ENCODE results near the gene SPSB1.

The SPSB1 gene

DNA sequence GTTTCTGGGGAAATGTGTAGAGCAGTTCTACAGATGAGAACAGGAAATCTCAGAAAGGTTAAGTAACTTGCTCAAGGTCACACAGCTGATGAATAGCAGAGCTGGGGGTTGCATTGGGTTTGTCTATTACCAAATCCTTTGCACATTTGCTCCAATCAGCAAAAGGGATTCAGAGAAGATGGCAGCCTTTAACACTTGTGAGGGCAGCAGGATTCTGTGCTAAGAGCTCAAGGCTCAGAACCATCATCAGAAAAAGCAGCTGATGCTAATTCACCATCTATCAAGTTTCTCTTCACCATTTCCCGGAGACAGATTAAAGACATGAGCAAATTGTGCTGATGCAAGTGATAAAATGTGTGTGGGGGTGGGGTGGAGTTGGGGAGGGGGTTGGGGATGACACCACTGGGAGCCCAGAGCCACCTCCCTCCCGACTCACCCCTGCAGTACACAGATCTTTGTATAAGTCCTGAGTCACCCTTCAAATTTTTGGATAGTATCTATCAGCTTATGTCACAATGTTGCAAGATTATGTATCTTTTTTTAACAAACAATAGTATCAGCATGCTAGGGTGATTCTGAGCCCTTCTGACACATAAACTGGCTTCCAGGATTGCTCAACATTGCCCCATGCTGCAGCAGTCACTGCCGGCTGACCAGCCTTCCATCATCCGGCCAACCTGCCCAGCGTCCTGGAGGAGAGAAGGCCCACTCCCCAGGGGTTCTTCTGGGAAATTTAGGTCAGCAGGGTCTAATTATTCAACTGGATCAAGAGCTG lies 2.8 kb upstream of the SPSB1 start:
- H3K27ac ChIP-seq (ENCODE audit: low read depth in 2 of 2, low read length in 2 of 2) = peak overlapping the region; percentile 4 to 38

GRCh38 chr1:9291914-9292360 lies 757 bp upstream of the SPSB1 start:
- Histone ChIP-seq H3K4me1 (ENCODE audit: control insufficient read depth in 2 of 2, insufficient read depth in 2 of 2, low read length in 2 of 2) (peaks cover 24 to 26% of the 10 kb centered on the region in 2 donors), H3K4me3 (ENCODE audit: low read length in 2 of 2) (peak overlapping the region; percentile 56 to 65), H3K36me3 (ENCODE audit: control insufficient read depth in 2 of 2, insufficient read depth in 2 of 2, low read length in 2 of 2) (peaks cover 3 to 4% of the 10 kb centered on the region in 2 donors), H3K27ac (ENCODE audit: low read depth in 2 of 2, low read length in 2 of 2) (peak overlapping the region; percentile 84 to 92), H3K9ac (ENCODE audit: low read depth in 1 of 2, low read length in 2 of 2) (peak overlapping the region; percentile 73 to 74), H3K9me3 (ENCODE audit: control insufficient read depth in 2 of 2, low read length in 2 of 2) (peaks cover 2 to 3% of the 10 kb centered on the region in 2 donors), H3K27me3 (ENCODE audit: control insufficient read depth in 2 of 2, insufficient read depth in 2 of 2, low read length in 2 of 2) (no peaks in the 10 kb centered on the region)

More for the DNA sequence above, 2.8 kb upstream of the SPSB1 start:
- H3K9me3 ChIP-seq (ENCODE audit: control insufficient read depth in 2 of 2, low read length in 2 of 2) = peaks cover 2 to 3% of the 10 kb centered on the region in 2 donors
- H3K9ac ChIP-seq (ENCODE audit: low read depth in 1 of 2, low read length in 2 of 2) = no peak overlapping the region
- no peaks in the 10 kb centered on the region for H3K36me3 ChIP-seq (ENCODE audit: control insufficient read depth in 2 of 2, insufficient read depth in 2 of 2, low read length in 2 of 2)
- no peak overlapping the region for H3K4me3 ChIP-seq (ENCODE audit: low read length in 2 of 2)
- peaks cover 13 to 15% of the 10 kb centered on the region in 2 donors for H3K4me1 ChIP-seq (ENCODE audit: control insufficient read depth in 2 of 2, insufficient read depth in 2 of 2, low read length in 2 of 2)
- no peaks in the 10 kb centered on the region for H3K27me3 ChIP-seq (ENCODE audit: control insufficient read depth in 2 of 2, insufficient read depth in 2 of 2, low read length in 2 of 2)

- H3K27me3 ChIP-seq (ENCODE audit: control insufficient read depth in 2 of 2, insufficient read depth in 2 of 2, low read length in 2 of 2) = no peaks in the 10 kb centered on the region
- peak overlapping the region; percentile 82 to 89 for H3K4me3 ChIP-seq (ENCODE audit: low read length in 2 of 2)
- peaks cover 3 to 4% of the 10 kb centered on the region in 2 donors for H3K36me3 ChIP-seq (ENCODE audit: control insufficient read depth in 2 of 2, insufficient read depth in 2 of 2, low read length in 2 of 2)
- peaks cover 30 to 32% of the 10 kb centered on the region in 2 donors for H3K4me1 ChIP-seq (ENCODE audit: control insufficient read depth in 2 of 2, insufficient read depth in 2 of 2, low read length in 2 of 2)
- peaks cover under 1% of the 10 kb centered on the region in 2 donors for H3K9me3 ChIP-seq (ENCODE audit: control insufficient read depth in 2 of 2, low read length in 2 of 2)
- H3K27ac ChIP-seq (ENCODE audit: low read depth in 2 of 2, low read length in 2 of 2) = peak overlapping the region; percentile 76 to 83
- H3K9ac ChIP-seq (ENCODE audit: low read depth in 1 of 2, low read length in 2 of 2) = peak overlapping the region in 1 of 2 donors; percentile 89
Observed at GRCh38 chr1:9293241-9293532, 493 bp downstream of the SPSB1 start.

GRCh38 chr1:9293533-9294404 lies 1.1 kb downstream of the SPSB1 start:
- H3K9me3 ChIP-seq (ENCODE audit: control insufficient read depth in 2 of 2, low read length in 2 of 2) = no peaks in the 10 kb centered on the region
- H3K4me1 ChIP-seq (ENCODE audit: control insufficient read depth in 2 of 2, insufficient read depth in 2 of 2, low read length in 2 of 2) = peaks cover 30 to 32% of the 10 kb centered on the region in 2 donors
- no peaks in the 10 kb centered on the region for H3K27me3 ChIP-seq (ENCODE audit: control insufficient read depth in 2 of 2, insufficient read depth in 2 of 2, low read length in 2 of 2)
- peak overlapping the region; percentile 82 to 89 for H3K4me3 ChIP-seq (ENCODE audit: low read length in 2 of 2)
- H3K36me3 ChIP-seq (ENCODE audit: control insufficient read depth in 2 of 2, insufficient read depth in 2 of 2, low read length in 2 of 2) = peaks cover 3 to 4% of the 10 kb centered on the region in 2 donors
- peak overlapping the region; percentile 76 to 83 for H3K27ac ChIP-seq (ENCODE audit: low read depth in 2 of 2, low read length in 2 of 2)
- H3K9ac ChIP-seq (ENCODE audit: low read depth in 1 of 2, low read length in 2 of 2) = peak overlapping the region; percentile 76 to 89

DNA sequence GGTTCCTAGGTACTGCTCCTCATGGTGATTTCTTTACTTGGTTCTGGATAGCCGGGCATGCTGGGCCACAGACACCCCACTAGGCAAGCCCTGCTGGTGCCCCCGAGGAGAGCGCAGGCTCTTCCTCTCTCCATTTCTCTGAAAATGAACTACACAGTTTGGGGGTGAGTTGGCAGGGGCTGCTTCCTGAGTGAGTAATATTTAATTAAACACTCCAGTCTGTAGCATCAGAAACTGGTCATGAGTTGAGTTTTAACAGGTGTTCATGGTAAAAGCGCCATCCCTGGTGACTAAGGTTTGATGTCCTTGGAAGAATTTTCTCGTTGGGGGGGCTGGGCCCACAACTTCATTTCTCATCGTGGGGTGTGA lies 1.7 kb downstream of the SPSB1 start:
- H3K4me1 ChIP-seq (ENCODE audit: control insufficient read depth in 2 of 2, insufficient read depth in 2 of 2, low read length in 2 of 2) = peaks cover 30 to 32% of the 10 kb centered on the region in 2 donors
- peak overlapping the region; percentile 76 to 89 for H3K9ac ChIP-seq (ENCODE audit: low read depth in 1 of 2, low read length in 2 of 2)
- H3K27me3 ChIP-seq (ENCODE audit: control insufficient read depth in 2 of 2, insufficient read depth in 2 of 2, low read length in 2 of 2) = no peaks in the 10 kb centered on the region
- no peaks in the 10 kb centered on the region for H3K9me3 ChIP-seq (ENCODE audit: control insufficient read depth in 2 of 2, low read length in 2 of 2)
- H3K36me3 ChIP-seq (ENCODE audit: control insufficient read depth in 2 of 2, insufficient read depth in 2 of 2, low read length in 2 of 2) = peaks cover 3 to 4% of the 10 kb centered on the region in 2 donors
- H3K27ac ChIP-seq (ENCODE audit: low read depth in 2 of 2, low read length in 2 of 2) = peak overlapping the region; percentile 76 to 83
- H3K4me3 ChIP-seq (ENCODE audit: low read length in 2 of 2) = peak overlapping the region; percentile 82 to 89

GRCh38 chr1:9294910-9295636 lies 2.4 kb downstream of the SPSB1 start:
- Histone ChIP-seq H3K36me3 (ENCODE audit: control insufficient read depth in 2 of 2, insufficient read depth in 2 of 2, low read length in 2 of 2) (peaks cover 3 to 4% of the 10 kb centered on the region in 2 donors), H3K9ac (ENCODE audit: low read depth in 1 of 2, low read length in 2 of 2) (peak overlapping the region in 1 of 2 donors; percentile 89), H3K27ac (ENCODE audit: low read depth in 2 of 2, low read length in 2 of 2) (peak overlapping the region; percentile 76 to 83), H3K9me3 (ENCODE audit: control insufficient read depth in 2 of 2, low read length in 2 of 2) (no peaks in the 10 kb centered on the region), H3K4me1 (ENCODE audit: control insufficient read depth in 2 of 2, insufficient read depth in 2 of 2, low read length in 2 of 2) (peaks cover 33 to 35% of the 10 kb centered on the region in 2 donors), H3K4me3 (ENCODE audit: low read length in 2 of 2) (peak overlapping the region; percentile 82 to 89), H3K27me3 (ENCODE audit: control insufficient read depth in 2 of 2, insufficient read depth in 2 of 2, low read length in 2 of 2) (no peaks in the 10 kb centered on the region)

GRCh38 chr1:9295884-9296283 lies 3.2 kb downstream of the SPSB1 start:
- H3K27me3 ChIP-seq (ENCODE audit: control insufficient read depth in 2 of 2, insufficient read depth in 2 of 2, low read length in 2 of 2) = no peaks in the 10 kb centered on the region
- H3K9ac ChIP-seq (ENCODE audit: low read depth in 1 of 2, low read length in 2 of 2) = no peak overlapping the region
- no peak overlapping the region for H3K4me3 ChIP-seq (ENCODE audit: low read length in 2 of 2)
- no peak overlapping the region for H3K27ac ChIP-seq (ENCODE audit: low read depth in 2 of 2, low read length in 2 of 2)
- H3K9me3 ChIP-seq (ENCODE audit: control insufficient read depth in 2 of 2, low read length in 2 of 2) = no peaks in the 10 kb centered on the region
- H3K4me1 ChIP-seq (ENCODE audit: control insufficient read depth in 2 of 2, insufficient read depth in 2 of 2, low read length in 2 of 2) = peaks cover 41 to 43% of the 10 kb centered on the region in 2 donors
- H3K36me3 ChIP-seq (ENCODE audit: control insufficient read depth in 2 of 2, insufficient read depth in 2 of 2, low read length in 2 of 2) = peaks cover 3 to 4% of the 10 kb centered on the region in 2 donors

DNA sequence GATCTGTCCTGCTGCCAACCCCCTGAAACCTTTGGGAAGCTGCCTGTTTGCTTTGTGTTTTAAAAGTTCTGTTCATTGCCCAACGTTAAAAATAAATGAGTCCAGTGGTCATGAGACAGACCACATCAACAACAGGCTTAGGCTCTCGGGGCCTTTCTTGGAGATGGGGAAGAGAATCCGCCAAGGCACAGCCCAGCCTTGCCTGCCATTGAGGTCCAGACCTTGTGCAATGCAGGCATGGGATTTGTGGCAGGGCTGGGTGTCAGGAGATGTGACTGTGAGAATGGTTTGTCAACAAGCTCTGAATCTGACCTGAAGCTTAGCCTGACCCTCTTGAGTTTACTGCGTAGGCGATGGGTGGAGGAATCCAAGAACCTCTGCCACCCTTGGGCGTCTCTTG lies 4.2 kb downstream of the SPSB1 start:
- Histone ChIP-seq H3K4me1 (ENCODE audit: control insufficient read depth in 2 of 2, insufficient read depth in 2 of 2, low read length in 2 of 2) (peaks cover 45 to 47% of the 10 kb centered on the region in 2 donors), H3K27me3 (ENCODE audit: control insufficient read depth in 2 of 2, insufficient read depth in 2 of 2, low read length in 2 of 2) (no peaks in the 10 kb centered on the region), H3K9me3 (ENCODE audit: control insufficient read depth in 2 of 2, low read length in 2 of 2) (no peaks in the 10 kb centered on the region), H3K27ac (ENCODE audit: low read depth in 2 of 2, low read length in 2 of 2) (no peak overlapping the region), H3K9ac (ENCODE audit: low read depth in 1 of 2, low read length in 2 of 2) (no peak overlapping the region), H3K4me3 (ENCODE audit: low read length in 2 of 2) (no peak overlapping the region), H3K36me3 (ENCODE audit: control insufficient read depth in 2 of 2, insufficient read depth in 2 of 2, low read length in 2 of 2) (peaks cover 4 to 7% of the 10 kb centered on the region in 2 donors)

- no peak overlapping the region for H3K27ac ChIP-seq (ENCODE audit: low read depth in 2 of 2, low read length in 2 of 2)
- peaks cover 4 to 7% of the 10 kb centered on the region in 2 donors for H3K36me3 ChIP-seq (ENCODE audit: control insufficient read depth in 2 of 2, insufficient read depth in 2 of 2, low read length in 2 of 2)
- H3K9ac ChIP-seq (ENCODE audit: low read depth in 1 of 2, low read length in 2 of 2) = no peak overlapping the region
- H3K4me3 ChIP-seq (ENCODE audit: low read length in 2 of 2) = no peak overlapping the region
- H3K9me3 ChIP-seq (ENCODE audit: control insufficient read depth in 2 of 2, low read length in 2 of 2) = no peaks in the 10 kb centered on the region
- no peaks in the 10 kb centered on the region for H3K27me3 ChIP-seq (ENCODE audit: control insufficient read depth in 2 of 2, insufficient read depth in 2 of 2, low read length in 2 of 2)
- peaks cover 46 to 57% of the 10 kb centered on the region in 2 donors for H3K4me1 ChIP-seq (ENCODE audit: control insufficient read depth in 2 of 2, insufficient read depth in 2 of 2, low read length in 2 of 2)
Observed at GRCh38 chr1:9297831-9298230, 5.1 kb downstream of the SPSB1 start.
